ENCODE data around the gene DNAJC18.

The DNAJC18 gene

GRCh38 chr5:139435676-139436075 is 3.6 kb downstream of the DNAJC18 start:
- Histone ChIP-seq H3K27ac (ENCODE audit: extremely low read depth, low read depth, low read length) (no peak overlapping the region), H3K36me3 (ENCODE audit: control insufficient read depth in 2 of 2, insufficient read depth in 1 of 2, low read length in 2 of 2) (peaks cover 36 to 47% of the 10 kb centered on the region in 2 experiments), H3K9me3 (ENCODE audit: control insufficient read depth, insufficient read depth, low read depth, low read length) (no peaks in the 10 kb centered on the region), H3K4me1 (ENCODE audit: control insufficient read depth, insufficient read depth, low read length) (peaks cover 9% of the 10 kb centered on the region), H3K4me3 (ENCODE audit: low read depth, low read length) (no peak overlapping the region)
- TF ChIP-seq WT1 (tag by site-specific recombination; IDR thresholded peaks at IDR 0.05) (peak; percentile 38; the same call in 1 of the 2 replicates), ZNF518A (tag by site-specific recombination; conservative IDR thresholded peaks at IDR 0.05; ENCODE audit: low read depth) (no peak), ZNF664 (tag by site-specific recombination; IDR thresholded peaks at IDR 0.05) (peak; percentile 87)
- ChIA-PET POLR2A (interaction anchor here (0.7 kb wide), 2 partner anchors 79 to 310 kb away, joined by 3 to 6 read pairs; no protein-coding TSS in a partner anchor), CTCF (interaction anchor here (0.6 to 2.7 kb wide), 4 partner anchors 12 to 276 kb away, joined by 3 to 29 read pairs (median 4); no protein-coding TSS in a partner anchor)

GRCh38 chr5:139431706-139432105 is 7.6 kb downstream of the DNAJC18 start:
- Histone ChIP-seq H3K4me3 (ENCODE audit: low read depth, low read length) (no peak overlapping the region), H3K9me3 (ENCODE audit: control insufficient read depth, insufficient read depth, low read depth, low read length) (no peaks in the 10 kb centered on the region), H3K36me3 (ENCODE audit: control insufficient read depth in 2 of 2, insufficient read depth in 1 of 2, low read length in 2 of 2) (peaks cover 51 to 71% of the 10 kb centered on the region in 2 experiments), H3K4me1 (ENCODE audit: control insufficient read depth, insufficient read depth, low read length) (no peaks in the 10 kb centered on the region), H3K27ac (ENCODE audit: extremely low read depth, low read depth, low read length) (no peak overlapping the region)
- ChIA-PET CTCF (interaction anchor here (0.7 to 1.5 kb wide), 3 partner anchors 9 to 84 kb away, joined by 4 to 8 read pairs (median 4); no protein-coding TSS in a partner anchor), POLR2A (no interaction called here)
- TF ChIP-seq, protein P1, sequence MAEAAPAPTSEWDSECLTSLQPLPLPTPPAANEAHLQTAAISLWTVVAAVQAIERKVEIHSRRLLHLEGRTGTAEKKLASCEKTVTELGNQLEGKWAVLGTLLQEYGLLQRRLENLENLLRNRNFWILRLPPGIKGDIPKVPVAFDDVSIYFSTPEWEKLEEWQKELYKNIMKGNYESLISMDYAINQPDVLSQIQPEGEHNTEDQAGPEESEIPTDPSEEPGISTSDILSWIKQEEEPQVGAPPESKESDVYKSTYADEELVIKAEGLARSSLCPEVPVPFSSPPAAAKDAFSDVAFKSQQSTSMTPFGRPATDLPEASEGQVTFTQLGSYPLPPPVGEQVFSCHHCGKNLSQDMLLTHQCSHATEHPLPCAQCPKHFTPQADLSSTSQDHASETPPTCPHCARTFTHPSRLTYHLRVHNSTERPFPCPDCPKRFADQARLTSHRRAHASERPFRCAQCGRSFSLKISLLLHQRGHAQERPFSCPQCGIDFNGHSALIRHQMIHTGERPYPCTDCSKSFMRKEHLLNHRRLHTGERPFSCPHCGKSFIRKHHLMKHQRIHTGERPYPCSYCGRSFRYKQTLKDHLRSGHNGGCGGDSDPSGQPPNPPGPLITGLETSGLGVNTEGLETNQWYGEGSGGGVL (tag by site-specific recombination; IDR thresholded peaks at IDR 0.05) = no peak
- TF ChIP-seq KLF17 (tag by site-specific recombination; IDR thresholded peaks at IDR 0.05) = no peak
- no peak for TF ChIP-seq KLF7 (tag by site-specific recombination; IDR thresholded peaks at IDR 0.05; ENCODE audit: borderline replicate concordance)
- no peak for TF ChIP-seq ZNF184 (tag by site-specific recombination; IDR thresholded peaks at IDR 0.05)
- TF ChIP-seq ZNF558 (tag by site-specific recombination; IDR thresholded peaks at IDR 0.05) = no peak
- TF ChIP-seq AEBP2 (tag by site-specific recombination; IDR thresholded peaks at IDR 0.05; ENCODE audit: borderline replicate concordance) = no peak
- TF ChIP-seq ZNF211 (tag by site-specific recombination; IDR thresholded peaks at IDR 0.05; ENCODE audit: low read depth) = no peak
- TF ChIP-seq PRDM2 (tag by site-specific recombination; IDR thresholded peaks at IDR 0.05; ENCODE audit: borderline replicate concordance) = no peak
- TF ChIP-seq ZNF354C (tag by site-specific recombination; IDR thresholded peaks at IDR 0.05; ENCODE audit: borderline replicate concordance, low read depth) = no peak
- TF ChIP-seq, protein P2, sequence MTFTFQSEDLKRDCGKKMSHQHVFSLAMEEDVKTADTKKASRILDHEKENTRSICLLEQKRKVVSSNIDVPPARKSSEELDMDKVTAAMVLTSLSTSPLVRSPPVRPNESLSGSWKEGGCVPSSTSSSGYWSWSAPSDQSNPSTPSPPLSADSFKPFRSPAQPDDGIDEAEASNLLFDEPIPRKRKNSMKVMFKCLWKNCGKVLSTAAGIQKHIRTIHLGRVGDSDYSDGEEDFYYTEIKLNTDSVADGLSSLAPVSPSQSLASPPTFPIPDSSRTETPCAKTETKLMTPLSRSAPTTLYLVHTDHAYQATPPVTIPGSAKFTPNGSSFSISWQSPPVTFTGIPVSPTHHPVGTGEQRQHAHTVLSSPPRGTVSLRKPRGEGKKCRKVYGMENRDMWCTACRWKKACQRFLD (tag by site-specific recombination; IDR thresholded peaks at IDR 0.05) = no peak
- TF ChIP-seq ZBTB7A (tag by site-specific recombination; IDR thresholded peaks at IDR 0.05; ENCODE audit: low read depth) = no peak
- no peak for TF ChIP-seq ZNF214 (tag by site-specific recombination; IDR thresholded peaks at IDR 0.05; ENCODE audit: borderline replicate concordance)
- no peak for TF ChIP-seq ZNF221 (tag by site-specific recombination; IDR thresholded peaks at IDR 0.05; ENCODE audit: borderline replicate concordance)
- no peak for TF ChIP-seq ZFP3 (tag by site-specific recombination; IDR thresholded peaks at IDR 0.05; ENCODE audit: low read depth)

All from HEK293 (cell line).